Neutrophil (primary cell): ENCODE measurements around the gene WDR76.

Experiments
- H3K27ac ChIP-seq: fragments of 200-600 bp; sonication (generic); 2 replicates; pipeline ENCODE4 v1.5.1; 2016; ENCODE audit warnings: mild to moderate bottlenecking, moderate library complexity
- H3K27me3 ChIP-seq: fragments of 200-600 bp; sonication (generic); 2 replicates; pipeline ENCODE4 v1.6.0; 2016; ENCODE audit warnings: mild to moderate bottlenecking
- H3K36me3 ChIP-seq: fragments of 200-600 bp; sonication (generic); 2 replicates; pipeline ENCODE4 v1.5.1; 2017
- H3K4me1 ChIP-seq, 2 experiments: fragments of 200-600 bp in 1 of 2; sonication (generic) in 1 of 2; 1 replicate in 1 of 2; 2 replicates in 1 of 2; pipeline versions ENCODE4 v1.5.1 to v1.6.1; 2013 to 2016; ENCODE audit warnings: low read depth in 1 of 2, low read length in 1 of 2, mild to moderate bottlenecking in 1 of 2, moderate library complexity in 1 of 2; ENCODE audit not compliant: control insufficient read depth in 1 of 2, insufficient read depth in 1 of 2
- H3K4me3 ChIP-seq, 2 experiments: fragments of 200-600 bp in 1 of 2; sonication (generic) in 1 of 2; 1 replicate in 1 of 2; 2 replicates in 1 of 2; pipeline ENCODE4 v1.5.1; 2013 to 2016; ENCODE audit warnings: low read depth in 1 of 2, low read length in 1 of 2, mild to moderate bottlenecking in 1 of 2, moderate library complexity in 1 of 2
- H3K9me3 ChIP-seq: fragments of 200-600 bp; sonication (generic); 2 replicates; pipeline ENCODE4 v1.5.1; 2016
- CTCF ChIP-seq: fragments of 200-600 bp; sonication (generic); IDR thresholded peaks from 2 replicates; pipeline ENCODE4 v1.5.1; 2016; ENCODE audit warnings: antibody characterized with exemption

WDR76 gene

GRCh38 chr15:43903864-43904290 lies 77.1 kb downstream of the WDR76 start:
- Histone ChIP-seq H3K27me3 (no peaks in the 10 kb centered on the region), H3K4me1 (no peaks in the 10 kb centered on the region), H3K27ac (no peak overlapping the region), H3K9me3 (no peaks in the 10 kb centered on the region), H3K36me3 (no peaks in the 10 kb centered on the region), H3K4me3 (no peak overlapping the region)
- peak; percentile 34 for TF ChIP-seq CTCF

- Histone ChIP-seq H3K4me3 (no peak overlapping the region), H3K36me3 (no peaks in the 10 kb centered on the region), H3K4me1 (no peaks in the 10 kb centered on the region), H3K27me3 (no peaks in the 10 kb centered on the region), H3K27ac (no peak overlapping the region), H3K9me3 (no peaks in the 10 kb centered on the region)
- no peak for TF ChIP-seq CTCF
Observed at GRCh38 chr15:43905755-43906154, 79.0 kb downstream of the WDR76 start.

GRCh38 chr15:43908516-43909050 lies 81.8 kb downstream of the WDR76 start:
- no peaks in the 10 kb centered on the region for H3K9me3 ChIP-seq
- H3K4me3 ChIP-seq = no peak overlapping the region
- H3K4me1 ChIP-seq = no peaks in the 10 kb centered on the region
- no peaks in the 10 kb centered on the region for H3K27me3 ChIP-seq
- H3K27ac ChIP-seq = no peak overlapping the region
- no peaks in the 10 kb centered on the region for H3K36me3 ChIP-seq
- no peak for TF ChIP-seq CTCF

- no peak for TF ChIP-seq CTCF
- Histone ChIP-seq H3K27me3 (no peaks in the 10 kb centered on the region), H3K27ac (no peak overlapping the region), H3K9me3 (no peaks in the 10 kb centered on the region), H3K36me3 (no peaks in the 10 kb centered on the region), H3K4me1 (no peaks in the 10 kb centered on the region), H3K4me3 (no peak overlapping the region)
Observed at GRCh38 chr15:43911235-43911781, 84.5 kb downstream of the WDR76 start.

- Histone ChIP-seq H3K4me3 (no peak overlapping the region), H3K27ac (no peak overlapping the region), H3K27me3 (no peaks in the 10 kb centered on the region), H3K9me3 (no peaks in the 10 kb centered on the region), H3K4me1 (no peaks in the 10 kb centered on the region), H3K36me3 (no peaks in the 10 kb centered on the region)
- no peak for TF ChIP-seq CTCF
Observed at GRCh38 chr15:43912208-43912607, 85.4 kb downstream of the WDR76 start.
